AG04449 (cell line): ENCODE measurements around the gene LY6G5B.
A peak's percentile ranks its signal among the peaks of the same experiment; 100 is the strongest.

Experiments
- CTCF ChIA-PET: fragments of 350-600 bp; formaldehyde crosslinking; extraction: SDS; loops from one replicate; lab custom pipeline; 2021; ENCODE audit warnings: antibody characterized with exemption; lab: Yijun Ruan, JAX
- POLR2A ChIA-PET: fragments of 400-600, 350-600 bp; formaldehyde crosslinking; extraction: SDS; loops from one replicate; lab custom pipeline; 2020; ENCODE audit warnings: antibody characterized with exemption, inconsistent platforms; lab: Yijun Ruan, JAX
- DNase-seq: peaks from one replicate; pipeline ENCODE4 v3.0.0-alpha.2; 2010; ENCODE audit warnings: low read depth, low spot score
- H3K4me3 ChIP-seq: 2 replicates; pipeline ENCODE4 v1.5.1; 2011; ENCODE audit warnings: low read depth, mild to moderate bottlenecking, control low read depth, low read length
- CTCF ChIP-seq: IDR thresholded peaks from one replicate; pipeline ENCODE4 v1.5.1; 2011; ENCODE audit warnings: mild to moderate bottlenecking, moderate library complexity, low read length, control low read depth, inconsistent platforms; ENCODE audit not compliant: insufficient read depth; ENCODE audit errors: missing control alignments

LY6G5B gene

DNA sequence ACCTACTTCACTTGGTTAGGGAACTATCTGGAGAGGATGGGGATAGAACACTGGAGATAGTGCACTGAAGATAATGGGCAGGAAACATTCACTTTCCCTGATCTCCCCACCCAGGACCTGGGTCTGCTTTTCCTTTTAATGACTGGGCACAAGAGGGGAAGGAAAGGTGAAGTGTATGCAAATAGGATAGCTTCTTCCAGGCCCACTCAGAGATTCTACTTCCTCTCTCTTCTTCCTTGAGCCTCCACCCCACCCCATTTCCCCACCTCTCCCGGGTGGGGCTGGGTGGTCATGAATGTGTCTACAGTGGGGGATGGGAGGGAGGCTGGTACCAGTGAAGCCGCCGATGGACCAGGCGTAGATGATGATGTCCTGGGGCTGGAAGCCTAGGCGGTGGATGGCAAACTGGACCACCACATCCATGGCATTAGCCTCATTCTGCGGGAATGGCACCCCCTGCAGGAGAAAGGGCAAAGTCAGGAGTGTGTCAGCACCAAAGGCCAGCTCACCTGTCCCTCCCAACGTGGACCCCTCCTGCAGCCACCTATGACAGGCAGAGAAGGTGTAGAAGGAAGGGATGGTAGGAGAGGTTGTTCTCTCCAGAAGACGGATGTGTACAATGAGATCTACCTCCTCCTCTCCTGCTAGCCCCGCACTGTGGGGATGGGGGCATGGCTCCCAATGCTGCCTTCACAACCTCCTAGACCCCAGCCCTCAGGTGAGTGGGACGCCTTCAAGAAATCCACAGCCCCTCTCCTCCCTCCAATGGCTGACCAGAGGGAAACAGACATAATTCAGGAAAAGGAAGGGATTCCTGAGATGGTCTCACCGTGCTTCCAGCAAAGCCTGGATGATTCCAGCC, 19.7 kb downstream of the LY6G5B start:
- ChIA-PET CTCF (interaction anchor here (0.9 to 4.4 kb wide), 8 partner anchors 9 to 183 kb away, joined by 3 to 29 read pairs (median 5); partner anchors contain the start of genes ABHD16A, C6orf47, HSPA1B and LY6G5C), POLR2A (no interaction called here)
- DNase-seq, result no peak
- H3K4me3 ChIP-seq, result no peak overlapping the region
- TF ChIP-seq CTCF, result peak; percentile 48

GRCh38 chr6:31690231-31691077, 20.7 kb downstream of the LY6G5B start:
- POLR2A ChIA-PET, result interaction anchor here (1.1 kb wide), 1 partner anchor 12 kb away, joined by 3 read pairs; the partner anchor contains the start of gene ABHD16A
- CTCF ChIA-PET, result interaction anchor here (0.8 to 4.4 kb wide), 10 partner anchors 8 to 182 kb away, joined by 3 to 29 read pairs (median 5); partner anchors contain the start of genes ABHD16A, C6orf47, HSPA1B and LY6G5C
- DNase-seq, result no peak
- TF ChIP-seq CTCF, result no peak
- H3K4me3 ChIP-seq, result no peak overlapping the region

GRCh38 chr6:31691078-31691463, 21.3 kb downstream of the LY6G5B start:
- ChIA-PET CTCF (interaction anchor here (0.8 to 4.4 kb wide), 7 partner anchors 7 to 136 kb away, joined by 4 to 29 read pairs (median 8); partner anchors contain the start of genes ABHD16A, HSPA1B and LY6G5C), POLR2A (interaction anchor here (1.1 kb wide), 1 partner anchor 12 kb away, joined by 3 read pairs; the partner anchor contains the start of gene ABHD16A)
- H3K4me3 ChIP-seq, result no peak overlapping the region
- DNase-seq, result no peak
- no peak for TF ChIP-seq CTCF

GRCh38 chr6:31691564-31692108, 21.9 kb downstream of the LY6G5B start:
- no peak for DNase-seq
- no peak for TF ChIP-seq CTCF
- ChIA-PET POLR2A (interaction anchor here (1.1 kb wide), 1 partner anchor 11 kb away, joined by 3 read pairs; the partner anchor contains the start of gene ABHD16A), CTCF (interaction anchor here (0.8 to 4.4 kb wide), 7 partner anchors 9 to 138 kb away, joined by 3 to 29 read pairs (median 6); partner anchors contain the start of gene LY6G5C)
- H3K4me3 ChIP-seq, result no peak overlapping the region

- TF ChIP-seq CTCF, result no peak
- POLR2A ChIA-PET, result no interaction called here
- no peak for DNase-seq
- no peak overlapping the region for H3K4me3 ChIP-seq
- CTCF ChIA-PET, result interaction anchor here (1.0 to 4.4 kb wide), 4 partner anchors 9 to 137 kb away, joined by 3 to 29 read pairs (median 6); partner anchors contain the start of gene LY6G5C
These were observed 22.6 kb downstream of the LY6G5B start for GRCh38 chr6:31692353-31692752.
